Spinal cord (tissue), 4 donors: ENCODE results near the gene MREG. TPM values are rescaled to one million over a fixed set of nuclear protein-coding genes. Genes with fewer than 3 reads are reported as not detected.

Source experiments
- polyA plus RNA-seq, 2 donors: library from polyadenylated mRNA; unstranded; fragments of 120-200 nt; gene quantifications; one replicate each; pipeline ENCODE4 v1.2.1, GENCODE V29; 2013; ENCODE audit not compliant: insufficient read length in 2 of 2
- total RNA-seq, 2 donors: library from RNA; depleted of rRNA in 1 of 2; stranded (reverse); fragments of 120-200 nt in 1 of 2; fragments of >200 nt in 1 of 2; gene quantifications; one replicate each; pipeline versions ENCODE4 v1.2.3 to v1.2.4, GENCODE V29; 2013 to 2014

MREG gene
- total and polyA plus RNA-seq, 4 donors = 4.5 to 11.6 (median 6.7) TPM

Other genes with a start within 250 kb of the MREG start
- gene PECR, start 68.3 kb upstream of the MREG start, total RNA-seq = 10 to 100 TPM; 21.6 to 27.2 TPM
- 10 to 100 TPM; 12.5 to 13.6 TPM for gene PECR, start 68.3 kb upstream of the MREG start, polyA plus RNA-seq
- gene TMEM169, start 68.4 kb upstream of the MREG start, total RNA-seq = 10 to 100 TPM in 1 of 2 donors, 1 to 10 TPM in 1; 7.7 to 18.5 TPM
- gene TMEM169, start 68.4 kb upstream of the MREG start, polyA plus RNA-seq = 10 to 100 TPM; 19.1 to 21.1 TPM
- gene XRCC5, start 95.8 kb upstream of the MREG start, total RNA-seq = 100 to 1,000 TPM; 239 to 256 TPM
- 100 to 1,000 TPM; 144 to 173 TPM for gene XRCC5, start 95.8 kb upstream of the MREG start, polyA plus RNA-seq